Endothelial cell (in vitro differentiated cells): ENCODE results near the gene ABCA12. TPM values are rescaled to one million over a fixed set of nuclear protein-coding genes. Genes with fewer than 3 reads are reported as not detected.

Experiments
- DNase-seq: peaks from one replicate; pipeline ENCODE4 v3.0.0; 2021; ENCODE audit warnings: low spot score
- H3K27ac Mint-ChIP-seq: one replicate; pipeline ENCODE4 v1.8.0; 2021; ENCODE audit warnings: mixed read lengths, inconsistent platforms; ENCODE audit not compliant: unreplicated experiment
- H3K27me3 Mint-ChIP-seq: one replicate; pipeline ENCODE4 v1.8.0; 2021; ENCODE audit warnings: mild to moderate bottlenecking, moderate library complexity, mixed read lengths, inconsistent platforms; ENCODE audit not compliant: unreplicated experiment
- H3K36me3 Mint-ChIP-seq: one replicate; pipeline ENCODE4 v1.8.0; 2021; ENCODE audit warnings: mild to moderate bottlenecking, low read depth, mixed read lengths, inconsistent platforms; ENCODE audit not compliant: unreplicated experiment
- H3K4me1 Mint-ChIP-seq: one replicate; pipeline ENCODE4 v1.8.0; 2021; ENCODE audit warnings: mild to moderate bottlenecking, mixed read lengths, inconsistent platforms; ENCODE audit not compliant: unreplicated experiment
- H3K4me3 Mint-ChIP-seq: one replicate; pipeline ENCODE4 v1.8.0; 2021; ENCODE audit warnings: mild to moderate bottlenecking, mixed read lengths, inconsistent platforms; ENCODE audit not compliant: unreplicated experiment
- H3K9me3 Mint-ChIP-seq: one replicate; pipeline ENCODE4 v1.8.0; 2021; ENCODE audit warnings: mixed read lengths, inconsistent platforms; ENCODE audit not compliant: unreplicated experiment
- CTCF ChIP-seq: fragments of 200-600 bp; sonication (generic); IDR thresholded peaks from one replicate; pipeline ENCODE4 v1.5.0; 2021; ENCODE audit warnings: antibody characterized with exemption; ENCODE audit not compliant: unreplicated experiment
- total RNA-seq: library from RNA; stranded (reverse); fragmentation: NEBNext Ultra II Directional; extraction: Animal tissue kit (Norgen Biotek cat#: 25700); gene quantifications from one replicate; pipeline ENCODE4 v1.2.1, GENCODE V29; 2021; ENCODE audit not compliant: unreplicated experiment

The ABCA12 gene
- total RNA-seq, 1 donor from 2014 or later = not detected

GRCh38 chr2:214934006-214934405 is 204.4 kb downstream of the ABCA12 start:
- H3K4me3 Mint-ChIP-seq = no peak overlapping the region
- H3K4me1 Mint-ChIP-seq = no peaks in the 10 kb centered on the region
- H3K9me3 Mint-ChIP-seq = no peaks in the 10 kb centered on the region
- H3K27ac Mint-ChIP-seq = no peak overlapping the region
- TF ChIP-seq CTCF = no peak
- no peak for DNase-seq
- H3K27me3 Mint-ChIP-seq = no peaks in the 10 kb centered on the region
- no peaks in the 10 kb centered on the region for H3K36me3 Mint-ChIP-seq

- DNase-seq = no peak
- H3K27ac Mint-ChIP-seq = no peak overlapping the region
- no peaks in the 10 kb centered on the region for H3K9me3 Mint-ChIP-seq
- TF ChIP-seq CTCF = no peak
- no peaks in the 10 kb centered on the region for H3K36me3 Mint-ChIP-seq
- no peak overlapping the region for H3K4me3 Mint-ChIP-seq
- no peaks in the 10 kb centered on the region for H3K4me1 Mint-ChIP-seq
- H3K27me3 Mint-ChIP-seq = no peaks in the 10 kb centered on the region
Measured at GRCh38 chr2:214904634-214905033, 233.8 kb downstream of the ABCA12 start.

GRCh38 chr2:214904176-214904575 is 234.2 kb downstream of the ABCA12 start:
- no peaks in the 10 kb centered on the region for H3K4me1 Mint-ChIP-seq
- no peak overlapping the region for H3K4me3 Mint-ChIP-seq
- no peak for TF ChIP-seq CTCF
- DNase-seq = no peak
- no peak overlapping the region for H3K27ac Mint-ChIP-seq
- no peaks in the 10 kb centered on the region for H3K9me3 Mint-ChIP-seq
- H3K36me3 Mint-ChIP-seq = no peaks in the 10 kb centered on the region
- H3K27me3 Mint-ChIP-seq = no peaks in the 10 kb centered on the region

GRCh38 chr2:214902286-214902685 is 236.1 kb downstream of the ABCA12 start:
- Mint-ChIP-seq H3K4me1 (no peaks in the 10 kb centered on the region), H3K9me3 (no peaks in the 10 kb centered on the region), H3K27me3 (no peaks in the 10 kb centered on the region), H3K36me3 (no peaks in the 10 kb centered on the region), H3K4me3 (no peak overlapping the region), H3K27ac (no peak overlapping the region)
- no peak for TF ChIP-seq CTCF
- DNase-seq = no peak

GRCh38 chr2:214899751-214900150 is 238.7 kb downstream of the ABCA12 start:
- Mint-ChIP-seq H3K4me3 (no peak overlapping the region), H3K9me3 (no peaks in the 10 kb centered on the region), H3K36me3 (no peaks in the 10 kb centered on the region), H3K27me3 (no peaks in the 10 kb centered on the region), H3K4me1 (peaks cover 5% of the 10 kb centered on the region), H3K27ac (no peak overlapping the region)
- no peak for TF ChIP-seq CTCF
- DNase-seq = no peak
